ENCODE data around the gene DENND5B. TPM values are rescaled to one million over a fixed set of nuclear protein-coding genes. Genes with fewer than 3 reads are reported as not detected.

Gene DENND5B
- total and polyA plus RNA-seq, 2 of the 4 experiments (the other 2 are of a cell fraction), result 5.5 to 13.4 TPM

- H4K91ac ChIP-seq (ENCODE audit: insufficient read depth, low read depth, low read length), result no peak overlapping the region
- H4K5ac ChIP-seq (ENCODE audit: low read depth, low read length), result no peak overlapping the region
- TF ChIP-seq MXI1 (IDR thresholded peaks at IDR 0.05; ENCODE audit: borderline replicate concordance, low read depth, low read length) (no peak), ELK1 (IDR thresholded peaks at IDR 0.05; ENCODE audit: borderline replicate concordance, low read depth, low read length) (no peak), MAZ (IDR thresholded peaks at IDR 0.05; ENCODE audit: borderline replicate concordance, low read depth, low read length) (no peak), SMC3 (IDR thresholded peaks at IDR 0.05; ENCODE audit: low read depth, low read length) (no peak), FOS (IDR thresholded peaks at IDR 0.05; ENCODE audit: low read depth, low read length) (no peak), POLR2A (IDR thresholded peaks at IDR 0.05; ENCODE audit: low read depth, low read length) (no peak), RAD21 (IDR thresholded peaks at IDR 0.05; ENCODE audit: low read length) (no peak), USF2 (IDR thresholded peaks at IDR 0.05; ENCODE audit: low read depth, low read length) (no peak), CTCF (conservative IDR thresholded peaks at IDR 0.05; ENCODE audit: low read depth, low read length) (no peak), RCOR1 (IDR thresholded peaks at IDR 0.05; ENCODE audit: insufficient replicate concordance, low read length) (no peak), RFX5 (IDR thresholded peaks at IDR 0.05; ENCODE audit: low read depth, low read length) (no peak)
- no peaks in the 10 kb centered on the region; the same call in 1 of the 2 replicates for H3K4me1 ChIP-seq (ENCODE audit: control insufficient read depth, insufficient read depth, low read length)
- no peaks in the 10 kb centered on the region for H3K9me1 ChIP-seq (ENCODE audit: insufficient read depth, low read length)
- H3K56ac ChIP-seq (ENCODE audit: extremely low read depth, insufficient read depth, low read length), result no peak overlapping the region
- dilution Hi-C loops (cut with HindIII; ENCODE audit: low sequenced_read_pairs, unreplicated experiment), result no loop called here
- H2BK15ac ChIP-seq (ENCODE audit: low read depth, low read length), result no peak overlapping the region
- no peak overlapping the region for H3K27ac ChIP-seq (ENCODE audit: insufficient read depth, low read length)
- H3K14ac ChIP-seq (replicated peaks; ENCODE audit: low read depth, low read length), result no peak overlapping the region
- no peak overlapping the region for H2AK9ac ChIP-seq (replicated peaks; ENCODE audit: low read depth, low read length, poor library complexity)
- no peak overlapping the region for H3K4me3 ChIP-seq (ENCODE audit: insufficient read depth, low read depth, low read length)
- no peaks in the 10 kb centered on the region for H3K9me3 ChIP-seq (ENCODE audit: control insufficient read depth, insufficient read depth, low read length)
- ChIA-PET CTCF (interaction anchor here (0.7 kb wide), 1 partner anchor 33 kb away, joined by 4 read pairs; the partner anchor contains the start of gene ETFBKMT), POLR2A (ENCODE audit: unreplicated experiment) (no interaction called here)
- DNase-seq (no peak), ATAC-seq (ENCODE audit: low read depth) (no peak)
- H2AK5ac ChIP-seq (ENCODE audit: low read depth, low read length), result no peak overlapping the region
- no peak overlapping the region for H4K8ac ChIP-seq (ENCODE audit: low read depth in 2 of 2, low read length in 2 of 2)
- no peak overlapping the region for H3K23ac ChIP-seq (ENCODE audit: low read depth, low read length)
- H2BK20ac ChIP-seq (ENCODE audit: low read depth, low read length), result no peak overlapping the region
- intact Hi-C loops (cut with micrococcal nuclease), result no loop called here
- no peak overlapping the region for H2BK120ac ChIP-seq (ENCODE audit: low read depth, low read length)
- no peaks in the 10 kb centered on the region; the same call in 1 of the 2 replicates for H3K27me3 ChIP-seq (ENCODE audit: control insufficient read depth, insufficient read depth, low read length)
- no peak overlapping the region for H3K9ac ChIP-seq (ENCODE audit: low read depth, low read length)
- H2BK5ac ChIP-seq (ENCODE audit: low read depth, low read length, poor library complexity, severe bottlenecking), result no peak overlapping the region
- no peaks in the 10 kb centered on the region for H3K36me3 ChIP-seq (ENCODE audit: control insufficient read depth, insufficient read depth, low read length)
- no TSS peak for BruUV-seq (replicated peaks)
- no peak overlapping the region for H2AFZ ChIP-seq (replicated peaks; ENCODE audit: low read length, poor library complexity)
- no peak overlapping the region for H3K4ac ChIP-seq (ENCODE audit: low read depth, low read length)
- WGBS, 2 experiments (ENCODE audit: extremely low coverage in 2 of 2, insufficient read length in 1 of 2), result no CpG with 5 or more reads among the region's 7 CpGs
- in situ Hi-C loops (cut with MboI; ENCODE audit: low sequenced_read_pairs), result no loop called here
- H4K20me1 ChIP-seq (ENCODE audit: insufficient read depth, low read length), result no peaks in the 10 kb centered on the region
- no peaks in the 10 kb centered on the region for H3K79me1 ChIP-seq (ENCODE audit: low read depth in 1 of 2, low read length in 2 of 2)
- no peak overlapping the region for H3K4me2 ChIP-seq (ENCODE audit: low read depth, low read length)
- H3K18ac ChIP-seq (ENCODE audit: low read depth, low read length), result no peak overlapping the region
Observed at GRCh38 chr12:31626270-31626995, 35.5 kb upstream of the DENND5B start.

Data from IMR-90 (cell line).